GM10847 (cell line): ENCODE data around the gene ZNHIT3.

ENCODE experiments used
- POLR2A ChIP-seq: IDR thresholded peaks from 2 replicates; pipeline ENCODE4 v1.6.1; 2011; ENCODE audit not compliant: insufficient read length; ENCODE audit errors: extremely low read depth

ZNHIT3 gene

DNA sequence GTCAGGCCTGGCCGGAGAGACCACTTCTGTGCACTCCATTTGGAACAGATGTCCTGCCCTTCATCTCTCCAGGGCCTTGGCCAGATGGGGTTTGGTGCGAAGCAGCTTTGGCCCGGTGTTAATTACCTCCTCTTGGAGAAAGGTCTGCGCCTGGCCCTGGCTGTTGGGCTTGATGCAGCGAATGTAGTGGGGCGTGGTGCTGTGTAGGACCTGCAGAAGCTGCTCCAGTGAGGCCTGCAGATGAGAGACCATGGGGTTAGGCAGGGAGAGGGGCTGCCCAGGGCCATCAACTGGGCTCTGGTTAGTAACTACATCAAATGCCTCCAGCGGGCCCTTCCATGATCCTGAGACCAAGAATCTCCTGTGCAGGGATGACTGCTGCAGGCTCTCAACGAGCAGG, 18.7 kb downstream of the ZNHIT3 start:
- no peak for TF ChIP-seq POLR2A

GRCh38 chr17:36506249-36506826, 19.9 kb downstream of the ZNHIT3 start:
- no peak for TF ChIP-seq POLR2A

DNA sequence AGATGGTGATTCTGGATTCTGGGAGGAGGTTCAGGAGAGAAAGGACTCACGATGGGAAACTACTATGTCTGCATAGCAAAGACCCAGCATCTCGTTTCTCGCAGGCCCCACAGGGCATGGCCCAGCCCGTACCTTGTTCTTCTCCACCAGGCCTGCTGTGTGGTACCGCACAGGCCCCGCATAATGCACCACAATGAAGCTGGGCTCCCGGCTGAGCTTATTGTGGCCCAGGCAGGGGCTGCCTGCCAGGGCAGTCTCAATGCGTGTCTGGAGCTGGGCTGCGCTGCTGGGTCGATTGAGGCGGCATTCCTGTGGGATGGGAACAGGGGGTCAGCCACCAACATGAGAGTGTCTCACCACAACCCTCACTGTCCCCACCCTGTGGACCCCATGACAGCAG, 20.4 kb downstream of the ZNHIT3 start:
- TF ChIP-seq POLR2A: no peak

GRCh38 chr17:36507266-36507665, 20.8 kb downstream of the ZNHIT3 start:
- TF ChIP-seq POLR2A: no peak

DNA sequence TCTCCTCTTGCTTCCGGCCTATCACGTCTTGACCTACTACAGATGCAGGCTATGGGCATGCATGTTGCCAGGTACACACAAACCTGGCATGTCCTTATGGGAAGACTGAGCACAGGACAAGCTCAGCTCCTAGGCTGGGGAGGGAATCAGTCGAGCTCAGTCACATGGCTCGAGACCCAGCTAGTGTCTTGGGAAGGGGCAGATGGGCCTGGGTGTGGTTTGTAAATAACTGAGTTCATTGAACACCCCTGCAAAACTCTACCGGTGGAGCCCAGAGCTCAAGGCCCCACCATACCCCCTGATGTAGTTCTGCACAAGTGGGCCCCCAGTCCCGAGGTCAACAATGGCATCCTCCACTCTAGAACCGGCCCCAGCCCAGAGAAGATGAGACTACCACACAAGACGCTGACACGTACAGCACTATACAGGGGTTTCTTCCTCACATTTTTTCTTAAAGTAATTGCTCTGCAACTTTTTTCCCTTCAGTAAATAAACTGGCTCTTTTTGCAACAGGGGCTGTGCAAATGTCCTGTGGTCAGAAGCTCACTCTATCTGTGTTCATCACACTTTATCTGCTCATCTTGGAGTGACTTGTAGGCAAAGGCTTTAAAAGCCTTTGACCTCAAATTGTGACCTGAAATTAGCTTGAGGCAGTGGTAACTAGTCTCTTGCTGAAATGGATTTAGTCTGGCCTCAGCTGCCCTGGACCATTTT, 22.9 kb downstream of the ZNHIT3 start:
- no peak for TF ChIP-seq POLR2A

DNA sequence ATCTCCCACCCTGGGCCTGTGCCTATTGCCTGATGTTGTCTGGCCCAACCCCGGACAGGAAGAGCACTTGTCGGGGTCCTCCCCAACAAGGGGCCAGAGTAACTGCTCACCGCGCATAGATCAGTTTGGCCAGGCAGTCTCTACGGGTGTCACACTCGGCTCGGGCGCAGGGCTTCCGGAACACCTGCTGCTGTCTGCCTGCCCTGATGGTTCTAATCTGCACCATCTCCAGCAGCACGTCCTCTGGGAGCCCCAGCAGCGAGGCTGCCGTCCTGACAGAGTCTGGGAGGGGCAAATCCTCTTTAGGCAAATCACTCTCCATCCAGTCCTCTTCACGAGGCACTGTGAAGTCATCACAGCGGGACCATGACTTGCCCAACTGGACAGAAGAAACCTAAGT, 24.2 kb downstream of the ZNHIT3 start:
- TF ChIP-seq POLR2A: no peak

DNA sequence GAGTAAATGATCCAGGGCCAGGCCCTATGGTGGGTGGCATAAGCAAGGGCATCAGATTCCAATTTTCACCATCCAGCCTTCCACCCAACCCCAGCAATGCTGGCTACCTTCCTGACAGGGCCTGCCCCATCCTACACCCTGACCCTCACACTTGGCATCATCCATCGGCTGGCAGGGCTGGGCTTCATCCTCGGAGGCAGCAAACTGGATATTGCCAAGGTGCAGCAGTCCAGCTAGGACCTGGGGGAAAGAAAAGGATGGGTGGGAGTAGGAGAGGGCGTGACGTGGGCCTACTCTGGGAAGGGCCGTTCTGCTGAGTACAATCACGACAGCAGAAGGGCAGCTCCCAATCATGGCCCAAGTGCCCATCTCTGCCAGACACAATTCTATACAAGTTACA, 24.7 kb downstream of the ZNHIT3 start:
- TF ChIP-seq POLR2A: no peak

DNA sequence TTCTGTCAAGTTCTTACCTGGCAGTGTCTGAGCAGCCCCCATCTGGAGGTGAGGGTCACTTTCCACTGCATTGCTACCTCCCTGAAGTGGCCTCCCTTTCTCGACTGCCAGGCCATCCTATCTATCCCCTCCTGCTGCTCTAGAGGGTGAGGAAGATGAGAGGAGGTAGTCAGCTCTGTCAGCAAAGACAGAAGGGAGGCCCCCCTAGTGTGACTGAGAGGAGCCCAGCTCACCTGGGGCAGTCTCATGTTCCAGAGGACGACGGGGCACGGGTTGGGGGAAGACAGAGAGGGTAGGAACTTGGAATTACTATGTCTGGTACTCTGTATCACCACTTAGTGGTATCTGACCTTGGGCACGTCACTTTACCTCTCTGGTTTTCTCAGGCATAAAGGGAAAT, 26.2 kb downstream of the ZNHIT3 start:
- TF ChIP-seq POLR2A: no peak

DNA sequence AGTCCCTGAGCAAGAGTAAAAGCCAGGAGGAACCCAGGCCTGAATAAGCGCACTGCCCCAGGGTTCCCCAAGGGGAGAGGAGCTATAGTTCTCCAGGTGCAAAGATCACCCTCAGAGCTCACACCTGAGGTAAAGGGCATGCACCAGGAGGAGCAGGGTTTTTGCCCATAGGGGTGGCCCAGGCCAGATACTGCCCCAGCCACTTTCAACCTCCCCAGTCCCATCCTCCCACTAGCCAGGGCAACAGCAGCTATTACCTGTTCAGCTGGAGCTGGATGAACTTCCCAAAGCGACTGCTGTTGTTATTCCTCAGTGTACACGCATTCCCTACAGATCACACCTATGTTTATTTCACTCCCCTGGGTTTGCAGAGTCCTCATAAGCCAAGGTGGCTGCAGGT, 28.4 kb downstream of the ZNHIT3 start:
- TF ChIP-seq POLR2A: no peak

DNA sequence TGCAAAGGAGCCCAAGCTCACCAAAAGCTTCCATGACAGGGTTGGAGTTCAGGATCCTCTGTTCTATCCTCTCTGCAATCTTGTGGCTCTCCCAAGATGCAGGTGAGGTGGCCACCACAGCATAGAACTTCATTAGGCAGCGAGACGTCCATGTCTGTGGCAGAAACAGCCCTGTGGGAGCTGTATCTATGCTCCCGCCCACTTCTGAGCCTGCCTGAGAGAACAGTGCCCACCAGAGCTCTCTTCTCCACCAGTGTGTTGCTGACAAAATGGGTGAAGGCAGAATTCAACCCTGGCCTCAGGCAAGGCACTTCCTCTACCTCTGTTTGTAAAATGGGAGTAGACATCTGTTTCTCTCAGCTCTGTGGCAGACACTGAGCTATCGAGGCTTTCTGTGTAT, 29.4 kb downstream of the ZNHIT3 start:
- no peak for TF ChIP-seq POLR2A

- no peak for TF ChIP-seq POLR2A
Observed at GRCh38 chr17:36523113-36523512, 36.6 kb downstream of the ZNHIT3 start.

DNA sequence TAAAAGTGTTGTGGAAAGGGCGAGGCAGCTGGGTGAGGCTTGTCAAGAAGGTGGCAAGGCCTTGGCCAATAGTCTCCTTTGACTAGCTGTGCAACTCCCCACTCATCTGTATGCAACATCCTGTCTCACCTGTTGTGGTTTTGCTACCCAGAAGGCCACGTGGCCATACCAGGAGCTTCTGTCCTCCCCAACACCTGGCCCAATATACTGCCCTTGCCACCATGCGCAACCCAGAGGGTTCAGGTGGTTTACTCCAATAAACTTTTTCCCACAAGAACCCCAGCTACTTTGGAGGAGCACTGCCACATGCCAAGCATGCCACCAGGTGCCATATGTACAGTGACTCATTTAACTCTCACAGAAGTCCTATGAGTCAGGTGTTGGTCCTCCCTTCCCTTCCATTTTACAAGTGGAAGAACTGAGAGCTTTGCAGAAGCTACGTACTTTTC, 38.0 kb downstream of the ZNHIT3 start:
- TF ChIP-seq POLR2A: no peak

GRCh38 chr17:36525113-36525512, 38.6 kb downstream of the ZNHIT3 start:
- TF ChIP-seq POLR2A: no peak

DNA sequence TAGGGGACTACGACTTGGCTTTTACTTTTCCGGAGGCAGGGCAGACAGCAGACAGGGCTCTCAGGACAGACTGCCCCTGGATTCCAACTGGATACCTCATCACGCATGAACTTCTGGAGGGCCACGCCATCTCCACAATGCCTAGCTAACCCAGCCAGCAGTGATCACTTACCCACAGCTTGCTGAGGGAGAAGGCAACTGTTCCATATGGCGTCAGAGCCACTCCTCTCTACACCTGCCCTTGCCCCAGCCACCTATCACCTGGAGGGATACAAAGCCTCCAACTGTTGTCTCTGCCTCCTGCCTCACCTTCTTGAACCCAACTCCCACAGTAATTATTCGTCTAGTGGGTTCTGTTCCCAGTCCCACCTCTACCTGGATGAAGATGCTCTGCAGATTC, 39.4 kb downstream of the ZNHIT3 start:
- TF ChIP-seq POLR2A: no peak

GRCh38 chr17:36527621-36528250, 41.3 kb downstream of the ZNHIT3 start:
- TF ChIP-seq POLR2A: no peak

DNA sequence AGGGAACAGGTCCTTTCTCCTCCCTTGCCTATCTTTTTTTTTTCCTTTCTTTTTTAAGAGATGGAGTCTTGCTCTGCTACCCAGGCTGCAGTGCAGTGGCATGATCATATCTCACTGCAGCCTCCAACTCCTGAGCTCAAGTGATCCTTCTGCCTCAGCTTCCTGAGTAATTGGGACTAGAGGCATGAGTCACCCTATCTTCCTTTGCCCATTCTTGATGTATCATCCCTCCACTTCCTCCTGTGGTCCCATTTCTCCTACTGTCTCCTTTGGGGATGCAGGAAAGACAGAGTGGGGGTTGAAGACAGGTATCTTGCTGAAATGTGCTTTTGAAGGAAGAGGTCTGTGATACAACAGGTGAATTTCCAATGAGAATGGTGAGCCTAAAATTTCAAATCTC, 42.6 kb downstream of the ZNHIT3 start:
- TF ChIP-seq POLR2A: no peak

DNA sequence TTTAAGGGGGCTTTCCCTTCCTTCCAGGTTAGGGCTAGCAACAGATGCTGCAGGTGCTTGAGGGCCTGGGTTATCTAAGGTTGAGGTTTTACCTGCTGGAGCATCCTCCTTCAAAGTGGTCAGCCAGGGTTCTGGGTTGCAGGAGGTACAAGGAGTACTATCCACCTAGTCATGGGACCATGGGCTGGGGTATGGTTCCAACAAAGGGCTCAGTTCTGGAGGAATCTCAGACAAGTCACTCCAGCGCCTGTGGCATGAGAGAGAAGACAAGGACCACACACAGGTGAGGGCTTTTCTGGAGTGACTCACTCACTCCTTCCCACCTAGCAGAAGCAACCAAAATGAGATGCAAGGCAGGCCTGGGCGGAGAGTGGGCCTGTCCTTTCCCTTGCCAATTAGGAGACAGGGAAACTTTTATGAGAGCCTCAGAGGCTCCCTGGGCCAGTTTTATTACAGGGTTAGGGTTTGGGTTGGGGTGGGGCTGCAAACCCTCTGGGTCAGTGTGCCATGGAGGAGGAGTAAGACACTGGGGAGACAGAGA, 46.0 kb downstream of the ZNHIT3 start:
- TF ChIP-seq POLR2A: no peak
